GM19372 (cell line): Measurements from ENCODE around the gene DSG3.

Source experiments
- ATAC-seq: cut with Tn5 transposase; IDR thresholded peaks from one replicate; pipeline ENCODE4 v1.9.1; 2021; ENCODE audit warnings: mild to moderate bottlenecking, low read depth, moderate library complexity; ENCODE audit not compliant: unreplicated experiment

DSG3 gene, protein sequence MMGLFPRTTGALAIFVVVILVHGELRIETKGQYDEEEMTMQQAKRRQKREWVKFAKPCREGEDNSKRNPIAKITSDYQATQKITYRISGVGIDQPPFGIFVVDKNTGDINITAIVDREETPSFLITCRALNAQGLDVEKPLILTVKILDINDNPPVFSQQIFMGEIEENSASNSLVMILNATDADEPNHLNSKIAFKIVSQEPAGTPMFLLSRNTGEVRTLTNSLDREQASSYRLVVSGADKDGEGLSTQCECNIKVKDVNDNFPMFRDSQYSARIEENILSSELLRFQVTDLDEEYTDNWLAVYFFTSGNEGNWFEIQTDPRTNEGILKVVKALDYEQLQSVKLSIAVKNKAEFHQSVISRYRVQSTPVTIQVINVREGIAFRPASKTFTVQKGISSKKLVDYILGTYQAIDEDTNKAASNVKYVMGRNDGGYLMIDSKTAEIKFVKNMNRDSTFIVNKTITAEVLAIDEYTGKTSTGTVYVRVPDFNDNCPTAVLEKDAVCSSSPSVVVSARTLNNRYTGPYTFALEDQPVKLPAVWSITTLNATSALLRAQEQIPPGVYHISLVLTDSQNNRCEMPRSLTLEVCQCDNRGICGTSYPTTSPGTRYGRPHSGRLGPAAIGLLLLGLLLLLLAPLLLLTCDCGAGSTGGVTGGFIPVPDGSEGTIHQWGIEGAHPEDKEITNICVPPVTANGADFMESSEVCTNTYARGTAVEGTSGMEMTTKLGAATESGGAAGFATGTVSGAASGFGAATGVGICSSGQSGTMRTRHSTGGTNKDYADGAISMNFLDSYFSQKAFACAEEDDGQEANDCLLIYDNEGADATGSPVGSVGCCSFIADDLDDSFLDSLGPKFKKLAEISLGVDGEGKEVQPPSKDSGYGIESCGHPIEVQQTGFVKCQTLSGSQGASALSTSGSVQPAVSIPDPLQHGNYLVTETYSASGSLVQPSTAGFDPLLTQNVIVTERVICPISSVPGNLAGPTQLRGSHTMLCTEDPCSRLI

GRCh38 chr18:31447530-31448191 is at the start of gene DSG3:
Gene DSG3, plus strand, starts transcription at chr18:31447741. Its CDS starts 137 bp downstream, at chr18:31447878.
- no peak for ATAC-seq

DNA sequence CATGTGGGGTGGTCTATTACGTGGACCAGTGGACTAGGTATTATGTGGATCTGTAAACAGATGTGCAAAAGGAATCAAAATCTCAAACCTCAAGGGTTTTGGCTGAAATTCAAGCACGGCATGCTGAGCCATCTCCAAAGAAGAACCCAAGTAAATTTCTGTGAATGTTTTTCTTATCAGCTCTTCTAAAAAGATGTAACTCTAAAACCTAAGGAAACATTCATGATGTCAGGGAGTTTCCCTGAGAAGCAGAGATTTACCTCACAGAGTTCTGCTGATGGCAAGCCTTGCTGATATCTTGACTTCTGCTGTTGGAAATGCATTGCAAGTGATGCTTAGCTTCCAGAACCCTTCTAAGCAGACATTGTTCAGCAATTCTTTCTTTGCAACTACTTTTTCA is 49.4 kb upstream of the DSG3 start:
- no peak for ATAC-seq

DNA sequence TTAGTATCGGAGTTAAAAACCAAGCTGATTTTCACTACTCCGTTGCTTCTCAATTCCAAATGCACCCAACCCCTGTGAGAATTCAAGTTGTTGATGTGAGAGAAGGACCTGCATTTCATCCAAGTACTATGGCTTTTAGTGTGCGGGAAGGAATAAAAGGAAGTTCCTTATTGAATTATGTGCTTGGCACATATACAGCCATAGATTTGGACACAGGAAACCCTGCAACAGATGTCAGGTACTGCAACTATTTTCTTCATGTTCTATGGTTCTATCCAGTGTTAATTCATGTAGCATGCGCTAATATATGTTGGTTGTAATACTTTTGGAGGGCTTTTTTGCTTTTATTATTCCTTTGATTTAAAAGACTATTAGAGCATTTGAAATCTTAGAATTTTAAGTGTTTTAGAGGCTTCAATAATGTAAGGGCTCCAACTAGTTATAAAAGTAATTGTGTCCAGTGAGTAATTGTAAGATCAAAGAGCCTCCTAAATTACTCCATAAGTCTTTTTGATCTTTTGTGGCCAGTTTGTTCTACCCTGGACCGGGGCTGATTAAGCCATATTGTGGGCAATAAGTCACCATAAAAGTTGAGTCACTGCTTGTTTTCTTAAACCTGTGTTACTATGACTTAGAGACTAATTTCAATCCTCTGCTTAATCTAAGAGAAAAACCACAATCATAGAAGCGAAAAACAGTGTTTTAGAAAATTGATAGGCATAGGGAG is 48.1 kb upstream of the DSG3 start:
- ATAC-seq = no peak

- ATAC-seq = no peak
Measured at GRCh38 chr18:31401156-31402025, 46.1 kb upstream of the DSG3 start.

- ATAC-seq = no peak
Measured at GRCh38 chr18:31402026-31402373, 45.5 kb upstream of the DSG3 start.

DNA sequence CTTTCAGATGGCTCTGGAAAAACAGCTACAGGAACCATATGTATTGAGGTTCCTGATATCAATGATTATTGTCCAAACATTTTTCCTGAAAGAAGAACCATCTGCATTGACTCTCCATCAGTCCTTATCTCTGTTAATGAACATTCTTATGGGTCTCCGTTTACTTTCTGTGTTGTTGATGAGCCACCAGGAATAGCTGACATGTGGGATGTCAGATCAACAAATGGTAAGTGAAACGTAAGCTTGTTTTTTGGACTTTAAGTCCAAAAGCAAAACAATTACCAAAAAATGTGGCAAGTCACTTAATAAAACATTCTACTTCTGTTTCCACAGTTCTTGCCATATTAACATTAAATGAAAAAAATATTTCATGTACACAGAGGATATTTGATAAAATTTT is 44.1 kb upstream of the DSG3 start:
- no peak for ATAC-seq

- ATAC-seq = no peak
Measured at GRCh38 chr18:31407649-31408048, 39.9 kb upstream of the DSG3 start.

GRCh38 chr18:31409276-31409675 is 38.3 kb upstream of the DSG3 start:
- no peak for ATAC-seq

DNA sequence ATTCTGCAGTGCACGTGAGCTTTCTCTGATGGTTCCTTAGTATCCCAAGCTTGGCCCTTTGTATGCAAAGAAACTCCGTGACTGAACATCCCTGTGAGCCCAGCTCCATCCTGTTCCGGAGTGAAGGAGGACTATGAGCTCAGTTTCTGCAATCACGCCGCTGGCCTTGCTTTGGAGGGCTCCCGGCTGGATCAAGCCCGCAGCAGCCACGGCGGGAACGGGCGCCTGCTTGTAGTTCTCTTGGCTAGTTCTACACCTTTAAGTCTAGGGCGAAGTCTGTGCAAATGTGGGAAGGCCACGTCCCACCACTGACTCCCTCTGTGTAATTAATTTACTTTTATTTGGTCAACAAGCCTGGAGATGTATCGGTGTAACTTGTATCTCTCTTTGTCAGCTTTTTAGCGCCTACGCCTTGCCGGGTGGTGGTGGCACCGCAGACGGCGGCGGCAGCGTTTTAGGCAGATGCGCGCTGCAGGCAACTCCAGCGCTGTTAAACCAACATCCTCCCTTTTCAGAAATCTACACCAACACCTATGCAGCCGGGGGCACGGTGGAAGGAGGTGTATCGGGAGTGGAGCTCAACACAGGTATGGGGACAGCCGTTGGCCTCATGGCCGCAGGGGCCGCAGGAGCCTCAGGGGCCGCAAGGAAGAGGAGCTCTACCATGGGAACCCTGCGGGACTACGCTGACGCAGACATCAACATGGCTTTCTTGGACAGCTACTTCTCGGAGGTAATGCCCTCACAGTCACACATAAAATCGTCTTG is 36.6 kb upstream of the DSG3 start:
- no peak for ATAC-seq

DNA sequence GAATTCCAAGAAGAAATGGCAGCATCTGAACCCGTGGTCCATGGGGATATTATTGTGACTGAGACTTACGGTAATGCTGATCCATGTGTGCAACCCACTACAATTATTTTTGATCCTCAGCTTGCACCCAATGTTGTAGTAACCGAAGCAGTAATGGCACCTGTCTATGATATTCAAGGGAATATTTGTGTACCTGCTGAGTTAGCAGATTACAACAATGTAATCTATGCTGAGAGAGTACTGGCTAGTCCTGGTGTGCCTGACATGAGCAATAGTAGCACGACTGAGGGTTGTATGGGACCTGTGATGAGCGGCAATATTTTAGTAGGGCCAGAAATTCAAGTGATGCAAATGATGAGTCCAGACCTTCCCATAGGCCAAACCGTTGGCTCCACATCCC is 34.4 kb upstream of the DSG3 start:
- ATAC-seq = no peak

DNA sequence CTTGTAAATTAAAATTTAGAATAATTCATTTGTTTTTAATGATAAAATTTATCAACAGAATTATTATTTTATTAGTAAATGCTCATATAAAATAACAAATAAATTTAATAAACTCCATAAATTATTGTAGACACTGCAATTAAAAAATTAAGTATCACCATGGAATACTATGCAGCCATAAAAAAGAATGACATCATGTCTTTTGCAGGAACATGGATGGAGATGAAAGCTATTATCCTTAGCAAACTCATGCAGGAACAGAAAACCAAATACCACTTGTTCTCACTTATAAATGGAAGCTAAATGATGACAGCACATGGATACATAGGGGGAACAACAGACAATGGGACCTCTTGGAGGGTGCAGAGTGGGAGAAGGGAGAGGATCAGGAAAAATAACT is 29.7 kb upstream of the DSG3 start:
- no peak for ATAC-seq

DNA sequence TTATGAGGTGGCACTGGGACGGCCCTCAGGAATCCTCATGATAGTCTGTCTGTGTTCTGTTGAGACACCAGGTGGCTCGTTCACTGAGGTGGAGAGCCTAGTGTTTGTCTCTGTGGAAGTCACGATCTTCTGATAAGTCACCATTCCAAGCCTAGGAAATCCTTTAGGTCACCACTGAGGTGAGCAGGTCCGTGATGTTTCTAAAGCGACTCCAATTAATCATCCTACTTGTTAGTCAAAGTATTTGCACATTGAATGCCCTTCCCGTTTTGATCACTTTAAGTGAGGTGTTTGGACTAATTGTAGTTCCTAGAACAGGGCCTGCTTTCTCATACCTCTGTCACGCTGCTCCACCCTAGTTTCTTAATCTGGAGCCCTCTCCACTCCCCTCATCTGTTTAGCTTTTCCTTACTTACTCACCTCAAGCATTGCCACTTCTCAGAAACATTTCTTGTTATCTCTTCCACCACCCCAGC is 28.0 kb upstream of the DSG3 start:
- no peak for ATAC-seq

DNA sequence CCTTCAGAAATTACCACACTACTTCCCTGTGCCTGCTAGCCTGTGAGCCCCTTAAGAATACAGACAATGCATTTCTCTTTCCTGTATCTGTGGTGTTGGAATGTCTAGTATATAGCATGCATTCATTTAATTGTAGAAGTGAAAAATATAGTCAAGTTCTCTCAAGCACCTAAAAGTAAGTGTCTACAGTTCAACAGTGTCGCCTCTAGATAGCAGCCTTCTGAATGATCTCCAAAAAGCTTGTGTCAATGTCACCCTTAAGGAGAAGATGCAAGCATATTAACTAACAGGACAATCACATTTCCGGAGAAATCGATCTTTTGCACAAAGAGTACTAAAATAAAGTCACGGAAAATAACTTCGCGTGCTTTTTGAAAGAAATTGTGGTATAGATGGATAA is 27.5 kb upstream of the DSG3 start:
- ATAC-seq = no peak

GRCh38 chr18:31420524-31420923 is 27.0 kb upstream of the DSG3 start:
- ATAC-seq = no peak

DNA sequence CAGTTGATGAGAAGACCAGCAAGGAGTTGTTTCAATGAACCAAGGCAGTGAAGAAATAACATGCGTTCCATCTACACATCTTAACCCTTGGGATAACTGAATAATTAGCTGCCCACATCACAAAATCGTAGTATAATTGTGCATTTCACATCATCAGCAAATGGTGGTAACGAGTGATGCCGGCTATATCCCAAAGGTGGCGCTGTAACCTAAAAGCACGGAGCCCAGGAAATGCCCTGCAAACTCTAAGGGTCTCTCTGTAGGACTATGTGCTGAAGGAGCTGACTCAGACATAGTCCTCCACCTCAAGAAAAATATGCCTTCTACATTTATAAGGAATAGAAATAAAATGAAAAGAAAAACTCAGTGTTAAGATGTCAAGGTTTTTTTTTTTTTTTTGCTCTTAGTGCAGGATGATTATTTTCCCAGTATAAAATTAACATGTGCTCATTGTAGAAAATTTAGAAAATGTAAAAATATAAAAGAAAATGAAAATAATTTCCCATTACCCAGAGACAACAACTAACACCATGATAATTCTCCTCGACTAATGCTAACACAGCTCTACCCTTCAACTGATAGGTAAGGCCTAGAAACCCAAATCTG is 23.1 kb upstream of the DSG3 start:
- no peak for ATAC-seq

DNA sequence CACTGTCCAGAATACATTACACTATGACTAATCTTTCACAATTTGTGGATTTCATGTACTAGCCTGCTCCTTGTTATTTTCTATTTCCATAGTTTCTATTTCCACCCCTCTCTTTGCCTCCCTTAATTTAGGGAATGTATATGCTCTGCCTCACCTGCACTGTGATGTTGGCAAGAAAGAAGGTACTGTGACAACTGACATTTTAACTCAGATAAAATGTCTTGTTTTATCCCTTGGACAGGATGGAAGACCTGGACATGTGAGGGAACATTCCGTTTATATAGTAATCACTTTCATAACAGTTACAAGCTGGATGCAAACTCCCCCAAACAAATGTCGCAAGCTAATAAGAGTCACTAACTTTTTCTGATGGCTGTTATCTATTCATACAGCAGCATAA is 21.5 kb upstream of the DSG3 start:
- no peak for ATAC-seq

- ATAC-seq = no peak
Measured at GRCh38 chr18:31426871-31427406, 20.6 kb upstream of the DSG3 start.

- ATAC-seq = no peak
Measured at GRCh38 chr18:31428211-31428610, 19.3 kb upstream of the DSG3 start.
